Naive thymus-derived CD4-positive, alpha-beta T cell (primary cell): Measurements from ENCODE around the gene VPS13D. TPM values are rescaled to one million over a fixed set of nuclear protein-coding genes. Genes with fewer than 3 reads are reported as not detected.

Experiments
- ATAC-seq: fragments of 150-1000 bp; cut with Tn5 transposase; 2 replicates; pipeline ENCODE4 v1.10.0; 2021; ENCODE audit warnings: mild to moderate bottlenecking, moderate library complexity
- CTCF ChIA-PET: fragments of 350-600 bp; sonication (Branson Sonifier 250); formaldehyde crosslinking; loops from one replicate; lab custom pipeline; 2021; ENCODE audit warnings: antibody characterized with exemption; lab: Charles Lee
- POLR2A ChIA-PET: fragments of 350-600 bp; sonication (Branson Sonifier 250); formaldehyde crosslinking; loops from one replicate; lab custom pipeline; 2021; ENCODE audit warnings: antibody characterized with exemption, inconsistent platforms; lab: Charles Lee
- DNase-seq, 9 donors: peaks; one replicate each; pipeline versions ENCODE4 v3.0.0 to v3.0.0-alpha.2; 2020 to 2022; ENCODE audit warnings: mixed read lengths in 1 of 9
- H3K27ac ChIP-seq: one replicate; pipeline ENCODE4 v1.7.0; 2013; ENCODE audit warnings: mild to moderate bottlenecking, low read depth, low read length, moderate library complexity
- H3K27me3 ChIP-seq, 2 donors: one replicate each; pipeline ENCODE4 v1.7.0; 2013; ENCODE audit warnings: low read length in 2 of 2, mild to moderate bottlenecking in 2 of 2, moderate library complexity in 2 of 2; ENCODE audit not compliant: control insufficient read depth in 2 of 2, insufficient read depth in 2 of 2
- H3K36me3 ChIP-seq, 3 experiments: 1 replicate in 2 of 3; 2 replicates in 1 of 3; pipeline ENCODE4 v1.7.0; 2013; ENCODE audit warnings: low read length in 3 of 3, mild to moderate bottlenecking in 3 of 3, moderate library complexity in 1 of 3; ENCODE audit not compliant: insufficient read depth in 3 of 3, control insufficient read depth in 2 of 3
- H3K4me1 ChIP-seq, 2 donors: one replicate each; pipeline ENCODE4 v1.7.0; 2013; ENCODE audit warnings: low read length in 2 of 2, mild to moderate bottlenecking in 2 of 2, moderate library complexity in 1 of 2; ENCODE audit not compliant: control insufficient read depth in 2 of 2, insufficient read depth in 2 of 2
- H3K4me3 ChIP-seq: 2 replicates; pipeline ENCODE4 v1.7.0; 2013; ENCODE audit warnings: mild to moderate bottlenecking, low read length
- H3K9me3 ChIP-seq, 3 experiments: 1 replicate in 2 of 3; 2 replicates in 1 of 3; pipeline ENCODE4 v1.7.0; 2013; ENCODE audit warnings: low read length in 3 of 3; ENCODE audit not compliant: control insufficient read depth in 2 of 3
- H3K27ac Mint-ChIP-seq, 9 donors: one replicate each; pipeline ENCODE4 v1.8.0; 2020 to 2022; ENCODE audit warnings: mixed read lengths in 9 of 9, mild to moderate bottlenecking in 8 of 9, moderate library complexity in 5 of 9, inconsistent platforms in 2 of 9
- H3K27me3 Mint-ChIP-seq, 5 donors: one replicate each; pipeline ENCODE4 v1.8.0; 2021 to 2022; ENCODE audit warnings: mixed read lengths in 5 of 5, mild to moderate bottlenecking in 1 of 5
- H3K36me3 Mint-ChIP-seq, 5 donors: one replicate each; pipeline ENCODE4 v1.8.0; 2020 to 2022; ENCODE audit warnings: mixed read lengths in 5 of 5, mild to moderate bottlenecking in 3 of 5, inconsistent platforms in 1 of 5
- H3K4me1 Mint-ChIP-seq, 7 donors: one replicate each; pipeline ENCODE4 v1.8.0; 2020 to 2022; ENCODE audit warnings: mixed read lengths in 7 of 7, mild to moderate bottlenecking in 3 of 7, inconsistent platforms in 1 of 7
- H3K4me3 Mint-ChIP-seq, 10 donors: one replicate each; pipeline ENCODE4 v1.8.0; 2020 to 2022; ENCODE audit warnings: mild to moderate bottlenecking in 10 of 10, mixed read lengths in 10 of 10, moderate library complexity in 6 of 10, inconsistent platforms in 2 of 10
- H3K9me3 Mint-ChIP-seq, 11 donors: one replicate each; pipeline ENCODE4 v1.8.0; 2020 to 2022; ENCODE audit warnings: mixed read lengths in 11 of 11, mild to moderate bottlenecking in 4 of 11, inconsistent platforms in 1 of 11, moderate library complexity in 1 of 11
- intact Hi-C, 2 donors: fragments of 100-400 bp; cut with micrococcal nuclease; formaldehyde crosslinking; loops; one replicate each; pipeline ENCODE4 v1.15.1; 2023
- polyA plus RNA-seq, 2 donors: library from polyadenylated mRNA; unstranded; fragments of 300-500 nt; fragmentation: Illumina TruSeq; gene quantifications; one replicate each; pipeline ENCODE4 v1.2.3, GENCODE V29; 2021
- total RNA-seq, 6 experiments: library from RNA in 5 of 6; stranded (reverse) in 5 of 6; gene quantifications; 1 replicate in 5 of 6; 2 replicates in 1 of 6; pipeline ENCODE4 v1.2.3 and lab custom pipeline; 2021 to 2026

The VPS13D gene
- total and polyA plus RNA-seq, 7 experiments from 2014 or later: 6.5 to 94.4 (median 73.2) TPM

- peaks cover 17 to 60% (median 48%) of the 10 kb centered on the region in 5 donors for H3K36me3 Mint-ChIP-seq
- intact Hi-C loops: loop anchor here in 1 of 2 donors (2.0 to 5.0 kb wide), 3 partner anchors 20 to 197 kb away; no protein-coding TSS in a partner anchor
- no peaks in the 10 kb centered on the region for H3K27me3 Mint-ChIP-seq
- ChIA-PET POLR2A (interaction anchor here (0.6 to 1.3 kb wide), 2 partner anchors 17 to 20 kb away, joined by 3 read pairs; no protein-coding TSS in a partner anchor), CTCF (interaction anchor here (1.1 to 2.4 kb wide), 2 partner anchors 150 to 215 kb away, joined by 3 to 6 read pairs; no protein-coding TSS in a partner anchor)
- H3K36me3 ChIP-seq: peaks cover 4 to 39% (median 12%) of the 10 kb centered on the region in 3 experiments
- H3K9me3 ChIP-seq: peaks cover 0 to 2% (median 0%) of the 10 kb centered on the region in 3 experiments
- no peaks in the 10 kb centered on the region for H3K27me3 ChIP-seq
- peaks cover 8 to 57% (median 51%) of the 10 kb centered on the region in 7 donors for H3K4me1 Mint-ChIP-seq
- ATAC-seq: no peak
- peaks cover 0 to 11% of the 10 kb centered on the region in 2 donors for H3K4me1 ChIP-seq
- peak overlapping the region in 1 of 10 donors; percentile 58 for H3K4me3 Mint-ChIP-seq
- H3K9me3 Mint-ChIP-seq: peaks cover 2 to 6% (median 4%) of the 10 kb centered on the region in 11 donors
- peak overlapping the region in 7 of 9 donors; percentile 20 to 65 (median 46) for H3K27ac Mint-ChIP-seq
- H3K4me3 ChIP-seq: no peak overlapping the region
- no peak for DNase-seq
- H3K27ac ChIP-seq: no peak overlapping the region
These were observed 175.1 kb downstream of the VPS13D start for GRCh38 chr1:12404918-12405317.

DNA sequence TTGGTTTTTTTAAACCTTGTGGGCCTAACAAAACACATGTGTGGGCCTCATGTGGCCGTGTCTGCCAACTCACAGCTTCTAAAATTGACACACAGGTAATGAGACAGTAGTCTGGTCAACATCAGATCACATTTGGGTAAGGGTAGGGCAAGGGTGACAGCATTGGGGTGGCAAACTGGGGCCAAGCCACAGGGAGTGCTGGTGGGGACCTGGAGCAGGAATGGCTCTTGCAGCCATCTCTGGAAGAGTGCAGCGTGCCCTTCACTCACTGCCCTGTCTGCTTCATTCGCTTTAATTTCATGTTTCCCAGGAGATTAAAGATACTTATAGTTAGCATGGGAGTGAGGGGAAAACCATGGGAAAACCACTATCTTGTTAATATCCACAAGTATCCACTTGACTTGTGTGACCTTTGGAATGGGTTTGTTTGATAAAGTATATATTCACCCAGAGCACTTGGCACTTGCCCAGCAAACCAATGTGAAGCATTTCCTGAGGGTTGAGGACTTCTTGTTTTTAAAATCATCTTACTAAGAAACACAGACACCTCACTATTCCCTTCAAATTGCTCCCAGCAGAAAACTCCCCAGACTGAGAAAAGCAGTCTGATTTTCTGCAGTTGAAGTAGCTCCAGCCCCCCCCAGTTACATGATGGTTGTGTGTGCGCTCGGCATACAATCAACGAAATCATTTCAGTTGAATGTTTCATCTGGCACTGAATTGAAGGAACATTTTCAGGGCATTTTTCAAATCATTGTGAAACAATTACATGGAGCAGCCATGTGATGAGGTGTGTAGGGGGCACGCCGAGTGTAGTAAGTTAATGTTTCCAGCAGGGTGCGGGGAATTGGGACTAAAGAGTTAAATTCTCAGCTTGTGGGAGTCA lies 175.7 kb downstream of the VPS13D start:
- Histone ChIP-seq H3K4me3 (no peak overlapping the region), H3K27ac (no peak overlapping the region), H3K36me3 (peaks cover 4 to 37% (median 12%) of the 10 kb centered on the region in 3 experiments), H3K9me3 (peaks cover 0 to 7% (median 0%) of the 10 kb centered on the region in 3 experiments), H3K27me3 (no peaks in the 10 kb centered on the region), H3K4me1 (peaks cover 0 to 11% of the 10 kb centered on the region in 2 donors)
- ChIA-PET CTCF (no interaction called here), POLR2A (no interaction called here)
- DNase-seq: no peak
- H3K27me3 Mint-ChIP-seq: no peaks in the 10 kb centered on the region
- H3K4me1 Mint-ChIP-seq: peaks cover 8 to 52% (median 47%) of the 10 kb centered on the region in 7 donors
- peak overlapping the region in 6 of 9 donors; percentile 54 to 79 (median 61) for H3K27ac Mint-ChIP-seq
- intact Hi-C loops: loop anchor here in 1 of 2 donors (2.0 to 5.0 kb wide), 4 partner anchors 21 to 197 kb away; no protein-coding TSS in a partner anchor
- ATAC-seq: no peak
- H3K4me3 Mint-ChIP-seq: peak overlapping the region in 3 of 10 donors; percentile 32 to 45 (median 38)
- H3K9me3 Mint-ChIP-seq: peaks cover 4 to 10% (median 8%) of the 10 kb centered on the region in 11 donors
- peaks cover 21 to 61% (median 48%) of the 10 kb centered on the region in 5 donors for H3K36me3 Mint-ChIP-seq

- Histone ChIP-seq H3K9me3 (peaks cover 0 to 7% (median 0%) of the 10 kb centered on the region in 3 experiments), H3K4me3 (no peak overlapping the region), H3K4me1 (peaks cover 0 to 11% of the 10 kb centered on the region in 2 donors), H3K36me3 (peaks cover 4 to 37% (median 12%) of the 10 kb centered on the region in 3 experiments), H3K27ac (no peak overlapping the region), H3K27me3 (no peaks in the 10 kb centered on the region)
- intact Hi-C loops: loop anchor here in 1 of 2 donors (1.0 to 5.0 kb wide), 4 partner anchors 72 to 213 kb away; no protein-coding TSS in a partner anchor
- Mint-ChIP-seq H3K4me1 (peaks cover 10 to 52% (median 47%) of the 10 kb centered on the region in 7 donors), H3K36me3 (peaks cover 21 to 63% (median 52%) of the 10 kb centered on the region in 5 donors), H3K27me3 (no peaks in the 10 kb centered on the region), H3K27ac (peak overlapping the region in 6 of 9 donors; percentile 8 to 79 (median 61)), H3K9me3 (peaks cover 4 to 10% (median 9%) of the 10 kb centered on the region in 11 donors), H3K4me3 (peak overlapping the region in 3 of 10 donors; percentile 38 to 42 (median 41))
- DNase-seq (no peak), ATAC-seq (no peak)
- ChIA-PET CTCF (interaction anchor here (1.0 to 2.5 kb wide), 8 partner anchors 42 to 215 kb away, joined by 3 to 24 read pairs (median 7); partner anchors contain the start of gene DHRS3), POLR2A (interaction anchor here (0.5 to 4.2 kb wide), 4 partner anchors 27 to 213 kb away, joined by 3 to 15 read pairs (median 4); no protein-coding TSS in a partner anchor)
These were observed 176.6 kb downstream of the VPS13D start for GRCh38 chr1:12406211-12407021.

DNA sequence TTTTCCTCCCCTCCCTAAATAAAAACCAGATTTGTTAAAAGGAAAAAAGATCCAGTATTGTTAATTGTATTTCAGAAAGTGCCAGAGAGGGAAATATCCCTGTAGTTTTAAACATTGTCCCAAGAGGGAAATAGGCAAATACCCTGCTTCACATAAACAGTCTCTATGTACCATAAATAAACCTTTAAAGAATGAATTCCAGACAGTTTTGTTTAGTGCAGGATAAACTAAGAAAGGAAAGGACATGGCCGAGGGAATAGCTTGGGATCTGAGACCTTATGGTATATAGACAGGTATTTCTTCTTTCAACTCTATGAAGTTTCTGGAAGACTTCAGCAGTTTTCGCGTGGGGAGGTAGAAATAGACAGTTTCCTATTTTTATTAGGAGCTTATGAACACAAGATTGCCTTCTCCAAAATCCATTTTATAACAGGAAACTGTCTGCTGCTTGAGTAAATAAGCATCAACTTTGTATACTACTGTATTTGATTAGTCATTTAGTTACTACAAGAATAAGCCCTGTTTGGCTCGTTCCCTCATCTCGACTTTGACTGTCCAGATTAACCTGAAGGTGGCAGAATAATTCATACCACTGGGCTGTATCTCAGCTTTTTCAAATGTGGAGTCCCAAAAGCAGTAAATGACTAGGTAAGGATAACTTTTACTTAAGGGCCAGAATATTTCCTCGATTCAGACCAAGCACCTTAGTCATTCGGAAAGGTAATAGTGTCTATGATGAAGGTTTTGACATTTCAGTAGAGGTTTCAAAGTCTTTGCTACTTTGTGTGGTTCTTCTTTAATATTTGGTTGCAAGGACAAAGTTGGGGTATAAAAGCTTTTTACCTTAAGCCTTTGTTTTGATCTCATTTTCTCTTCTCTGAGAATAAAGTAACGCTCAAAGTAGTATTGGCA lies 177.5 kb downstream of the VPS13D start:
- ChIA-PET POLR2A (interaction anchor here (0.7 to 4.2 kb wide), 5 partner anchors 66 to 212 kb away, joined by 3 to 15 read pairs (median 4); no protein-coding TSS in a partner anchor), CTCF (interaction anchor here (0.7 to 2.5 kb wide), 12 partner anchors 41 to 214 kb away, joined by 3 to 24 read pairs (median 4); partner anchors contain the start of gene DHRS3)
- H3K9me3 Mint-ChIP-seq: peaks cover 4 to 16% (median 9%) of the 10 kb centered on the region in 11 donors
- DNase-seq (peak in 5 of 9 donors; percentile 20 to 45 (median 43)), ATAC-seq (peak; percentile 49)
- no peaks in the 10 kb centered on the region for H3K27me3 ChIP-seq
- no peak overlapping the region for H3K4me3 Mint-ChIP-seq
- intact Hi-C loops: loop anchor here in 1 of 2 donors (1.0 to 5.0 kb wide), 4 partner anchors 71 to 212 kb away; no protein-coding TSS in a partner anchor
- H3K4me1 Mint-ChIP-seq: peaks cover 10 to 57% (median 47%) of the 10 kb centered on the region in 7 donors
- no peak overlapping the region for H3K27ac ChIP-seq
- H3K27ac Mint-ChIP-seq: peak overlapping the region in 2 of 9 donors; percentile 59 to 61
- H3K4me3 ChIP-seq: no peak overlapping the region
- peaks cover 0 to 7% (median 0%) of the 10 kb centered on the region in 3 experiments for H3K9me3 ChIP-seq
- H3K36me3 ChIP-seq: peaks cover 4 to 30% (median 12%) of the 10 kb centered on the region in 3 experiments
- peaks cover 27 to 72% (median 53%) of the 10 kb centered on the region in 5 donors for H3K36me3 Mint-ChIP-seq
- H3K4me1 ChIP-seq: peaks cover 0 to 11% of the 10 kb centered on the region in 2 donors
- H3K27me3 Mint-ChIP-seq: no peaks in the 10 kb centered on the region

- ATAC-seq (no peak), DNase-seq (no peak)
- Mint-ChIP-seq H3K9me3 (peaks cover 4 to 16% (median 9%) of the 10 kb centered on the region in 11 donors), H3K27ac (peak overlapping the region in 1 of 9 donors; percentile 68), H3K4me1 (peaks cover 10 to 57% (median 47%) of the 10 kb centered on the region in 7 donors), H3K27me3 (no peaks in the 10 kb centered on the region), H3K4me3 (no peak overlapping the region), H3K36me3 (peaks cover 33 to 74% (median 53%) of the 10 kb centered on the region in 5 donors)
- H3K27me3 ChIP-seq: no peaks in the 10 kb centered on the region
- intact Hi-C loops: loop anchor here in 1 of 2 donors (1.0 to 5.0 kb wide), 4 partner anchors 71 to 211 kb away; no protein-coding TSS in a partner anchor
- H3K4me1 ChIP-seq: peaks cover 0 to 11% of the 10 kb centered on the region in 2 donors
- ChIA-PET CTCF (interaction anchor here (0.7 to 2.5 kb wide), 11 partner anchors 41 to 214 kb away, joined by 3 to 24 read pairs (median 5); partner anchors contain the start of gene DHRS3), POLR2A (interaction anchor here (0.5 to 4.2 kb wide), 5 partner anchors 65 to 211 kb away, joined by 3 to 15 read pairs (median 4); partner anchors contain the start of gene DHRS3)
- no peak overlapping the region for H3K27ac ChIP-seq
- H3K9me3 ChIP-seq: peaks cover 0 to 7% (median 0%) of the 10 kb centered on the region in 3 experiments
- H3K36me3 ChIP-seq: peaks cover 4 to 27% (median 11%) of the 10 kb centered on the region in 3 experiments
- H3K4me3 ChIP-seq: no peak overlapping the region
These were observed 178.2 kb downstream of the VPS13D start for GRCh38 chr1:12407962-12408454.
